PC-3 (cell line): ENCODE data around the gene C2CD4A. TPM values are rescaled to one million over a fixed set of nuclear protein-coding genes. Genes with fewer than 3 reads are reported as not detected.

Experiments used
- ATAC-seq: fragments of 200-7000 bp; cut with Tn5 transposase; 2 replicates; pipeline ENCODE4 v1.9.1; 2020; ENCODE audit warnings: mild to moderate bottlenecking, moderate library complexity
- BruUV-seq: library from RNA; stranded (reverse); fragments of 400-500 nt; replicated peaks from 2 replicates; lab custom pipeline; 2021; lab: Mats Ljungman, UMichigan
- CTCF ChIA-PET: fragments of 300-600 bp; sonication (Branson Sonifier 250); formaldehyde crosslinking; loops from one replicate; lab custom pipeline; 2022; ENCODE audit warnings: antibody characterized with exemption; lab: Charles Lee
- POLR2A ChIA-PET: fragments of 300-600 bp; sonication (Branson Sonifier 250); formaldehyde crosslinking; loops from one replicate; lab custom pipeline; 2022; ENCODE audit warnings: antibody characterized with exemption; ENCODE audit not compliant: unreplicated experiment; lab: Charles Lee
- DNase-seq: peaks from one replicate; pipeline ENCODE4 v3.0.0-alpha.2; 2015
- H2AFZ ChIP-seq: fragments of 300-600 bp; sonication (generic); 2 replicates; pipeline ENCODE4 v1.6.0; 2016; ENCODE audit warnings: antibody characterized with exemption, low read length
- H3F3A ChIP-seq: fragments of 300-600 bp; sonication (generic); one replicate; pipeline ENCODE4 v1.6.0; 2017; ENCODE audit warnings: antibody characterized with exemption, low read length, control low read depth, mild to moderate bottlenecking; ENCODE audit not compliant: unreplicated experiment
- H3K27ac ChIP-seq: fragments of 300-600 bp; sonication (generic); 2 replicates; pipeline ENCODE4 v1.5.1; 2016; ENCODE audit warnings: mild to moderate bottlenecking, low read length
- H3K27me3 ChIP-seq: fragments of 300-600 bp; sonication (generic); 2 replicates; pipeline ENCODE4 v1.6.1; 2016; ENCODE audit warnings: low read length, mixed read lengths
- H3K36me3 ChIP-seq: fragments of 300-600 bp; sonication (generic); 2 replicates; pipeline ENCODE4 v1.6.1; 2016; ENCODE audit warnings: low read depth, mixed run types, low read length, mixed read lengths
- H3K4me1 ChIP-seq: fragments of 300-600 bp; sonication (generic); 2 replicates; pipeline ENCODE4 v1.5.1; 2016; ENCODE audit warnings: low read length; ENCODE audit not compliant: insufficient read depth
- H3K4me2 ChIP-seq: fragments of 300-600 bp; sonication (generic); 2 replicates; pipeline ENCODE4 v1.6.0; 2016; ENCODE audit warnings: low read length
- H3K4me3 ChIP-seq: fragments of 300-600 bp; sonication (generic); 2 replicates; pipeline ENCODE4 v1.5.1; 2016; ENCODE audit warnings: mild to moderate bottlenecking, low read length, mixed read lengths
- H3K79me2 ChIP-seq: fragments of 300-600 bp; sonication (generic); 2 replicates; pipeline ENCODE4 v1.6.1; 2017; ENCODE audit warnings: low read length, mixed read lengths
- H3K9ac ChIP-seq: fragments of 300-600 bp; sonication (generic); 2 replicates; pipeline ENCODE4 v1.6.0; 2016; ENCODE audit warnings: mild to moderate bottlenecking, low read length
- H3K9me2 ChIP-seq: fragments of 300-600 bp; sonication (generic); replicated peaks from 2 replicates; pipeline ENCODE4 v1.6.1; 2016; ENCODE audit warnings: mixed run types, low read length, mixed read lengths
- H3K9me3 ChIP-seq: fragments of 300-600 bp; sonication (generic); 2 replicates; pipeline ENCODE4 v1.6.1; 2016; ENCODE audit warnings: low read length, mixed read lengths
- H4K20me1 ChIP-seq: fragments of 300-600 bp; sonication (generic); 2 replicates; pipeline ENCODE4 v1.6.1; 2016; ENCODE audit warnings: low read length, mixed read lengths
- CTCF ChIP-seq: fragments of 300-600 bp; sonication (generic); conservative IDR thresholded peaks from 2 replicates; pipeline ENCODE4 v1.5.1; 2017; ENCODE audit warnings: antibody characterized with exemption, low read depth, mild to moderate bottlenecking, low read length
- EZH2 ChIP-seq: fragments of 300-600 bp; sonication (generic); IDR thresholded peaks from one replicate; pipeline ENCODE4 v1.6.1; 2017; ENCODE audit warnings: antibody characterized with exemption, mild to moderate bottlenecking, low read length; ENCODE audit not compliant: unreplicated experiment
- EZH2phosphoT487 ChIP-seq: fragments of 300-600 bp; sonication (generic); IDR thresholded peaks from 2 replicates; pipeline ENCODE4 v1.6.1; 2018; ENCODE audit warnings: mild to moderate bottlenecking, antibody characterized with exemption, low read length, borderline replicate concordance
- intact Hi-C: fragments of 100-400 bp; cut with micrococcal nuclease; formaldehyde crosslinking; loops from 2 replicates; pipeline ENCODE4 v1.9.0; 2023
- total RNA-seq: library from RNA; depleted of rRNA; stranded (reverse); fragments of >200 nt; gene quantifications from 2 replicates; pipeline ENCODE4 v1.2.3, GENCODE V29; 2014

C2CD4A gene
- total RNA-seq, 1 experiment from 2014 or later = 0.11 TPM

GRCh38 chr15:62090988-62091387 is 24.2 kb downstream of the C2CD4A start:
- POLR2A ChIA-PET = no interaction called here
- CTCF ChIA-PET = interaction anchor here (0.6 kb wide), 1 partner anchor 34 kb away, joined by 3 read pairs; no protein-coding TSS in a partner anchor
- Histone ChIP-seq H2AFZ (no peak overlapping the region), H3F3A (no peaks in the 10 kb centered on the region), H3K4me1 (peaks cover 11% of the 10 kb centered on the region), H3K36me3 (no peaks in the 10 kb centered on the region), H3K79me2 (no peaks in the 10 kb centered on the region), H3K4me3 (no peak overlapping the region), H3K9ac (no peak overlapping the region), H3K27me3 (no peaks in the 10 kb centered on the region), H4K20me1 (no peaks in the 10 kb centered on the region), H3K9me3 (no peaks in the 10 kb centered on the region), H3K9me2 (no peaks in the 10 kb centered on the region), H3K4me2 (no peak overlapping the region), H3K27ac (no peak overlapping the region)
- BruUV-seq = no TSS peak
- ATAC-seq = no peak
- TF ChIP-seq CTCF = no peak
- intact Hi-C loops = no loop called here
- no peak for DNase-seq

- TF ChIP-seq EZH2phosphoT487 = no peak
- TF ChIP-seq CTCF = no peak
- no peak for TF ChIP-seq EZH2
- no peak overlapping the region for H3K27ac ChIP-seq
- CTCF ChIA-PET = no interaction called here
- no peak for ATAC-seq
- H3K4me2 ChIP-seq = no peak overlapping the region
- H3F3A ChIP-seq = no peaks in the 10 kb centered on the region
- H4K20me1 ChIP-seq = no peaks in the 10 kb centered on the region
- no peaks in the 10 kb centered on the region for H3K9me2 ChIP-seq
- H3K36me3 ChIP-seq = no peaks in the 10 kb centered on the region
- H3K4me3 ChIP-seq = no peak overlapping the region
- no peaks in the 10 kb centered on the region for H3K27me3 ChIP-seq
- H3K9ac ChIP-seq = no peak overlapping the region
- POLR2A ChIA-PET = no interaction called here
- H3K79me2 ChIP-seq = no peaks in the 10 kb centered on the region
- no peak for DNase-seq
- H2AFZ ChIP-seq = no peak overlapping the region
- intact Hi-C loops = no loop called here
- BruUV-seq = no TSS peak
- H3K9me3 ChIP-seq = no peaks in the 10 kb centered on the region
- peaks cover 2% of the 10 kb centered on the region for H3K4me1 ChIP-seq
Measured at GRCh38 chr15:62093809-62094208, 27.0 kb downstream of the C2CD4A start.

- Histone ChIP-seq H3K9me2 (no peaks in the 10 kb centered on the region), H3K36me3 (no peaks in the 10 kb centered on the region), H3K9me3 (no peaks in the 10 kb centered on the region), H3F3A (no peaks in the 10 kb centered on the region), H3K4me2 (no peak overlapping the region), H3K79me2 (no peaks in the 10 kb centered on the region), H4K20me1 (no peaks in the 10 kb centered on the region), H3K27ac (no peak overlapping the region), H3K9ac (no peak overlapping the region), H2AFZ (no peak overlapping the region), H3K4me1 (peaks cover 7% of the 10 kb centered on the region), H3K27me3 (no peaks in the 10 kb centered on the region), H3K4me3 (no peak overlapping the region)
- intact Hi-C loops = no loop called here
- POLR2A ChIA-PET = no interaction called here
- no peak for TF ChIP-seq CTCF
- no peak for TF ChIP-seq EZH2
- TF ChIP-seq EZH2phosphoT487 = no peak
- ATAC-seq (no peak), DNase-seq (no peak)
- no TSS peak for BruUV-seq
- CTCF ChIA-PET = no interaction called here
Measured at GRCh38 chr15:62094388-62094787, 27.6 kb downstream of the C2CD4A start.
